G401.6 (cell line): ENCODE results near the gene NEURL1B.

Source experiments
- FAIRE-seq: peaks from 2 replicates; lab custom pipeline; 2012; peaks lifted over from hg19 to GRCh38; lab: Jason Lieb, UNC

The NEURL1B gene

DNA sequence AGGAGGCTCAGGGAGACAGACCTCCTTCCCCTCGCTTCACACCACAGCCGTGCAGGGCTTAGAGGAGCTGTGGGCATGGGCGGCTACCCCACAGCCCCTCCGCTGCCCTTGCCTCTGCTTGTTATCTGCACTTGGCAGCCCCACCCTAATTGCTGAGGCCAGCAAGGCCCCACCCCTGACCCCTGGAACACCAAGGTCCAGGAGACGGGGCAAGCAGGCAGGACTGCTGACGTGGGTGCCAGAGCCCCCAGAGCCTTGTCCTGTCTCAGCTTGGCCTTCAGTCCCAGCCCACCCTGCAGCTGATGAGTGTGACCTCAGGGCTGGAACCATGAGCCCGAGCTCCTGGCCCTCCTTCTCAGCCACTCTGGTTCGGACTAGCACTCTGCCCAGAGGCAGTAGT is 29.1 kb upstream of the NEURL1B start:
- FAIRE-seq, result no peak

DNA sequence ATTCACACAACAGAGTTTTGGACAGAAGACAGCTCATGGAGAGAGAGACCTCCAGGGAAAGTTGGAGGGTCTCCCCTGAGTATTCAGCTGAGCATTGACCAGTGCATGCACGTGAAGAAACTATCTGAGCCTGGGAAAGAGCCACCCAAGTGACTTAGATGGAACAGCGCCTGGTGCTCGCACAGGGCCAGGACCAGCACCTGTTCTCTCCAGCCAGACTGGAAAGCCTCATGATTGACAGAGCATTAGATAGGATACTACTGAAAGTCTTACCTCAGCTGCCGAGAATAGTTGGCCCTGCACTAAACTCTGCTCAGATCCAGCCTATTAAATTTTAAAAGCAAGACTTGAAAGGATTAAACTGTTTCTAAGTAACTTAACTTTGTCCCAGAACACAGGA is 28.3 kb upstream of the NEURL1B start:
- no peak for FAIRE-seq

GRCh38 chr5:172616136-172616535 is 24.9 kb upstream of the NEURL1B start:
- FAIRE-seq, result no peak

- FAIRE-seq, result no peak
Measured at GRCh38 chr5:172616730-172617129, 24.3 kb upstream of the NEURL1B start.

DNA sequence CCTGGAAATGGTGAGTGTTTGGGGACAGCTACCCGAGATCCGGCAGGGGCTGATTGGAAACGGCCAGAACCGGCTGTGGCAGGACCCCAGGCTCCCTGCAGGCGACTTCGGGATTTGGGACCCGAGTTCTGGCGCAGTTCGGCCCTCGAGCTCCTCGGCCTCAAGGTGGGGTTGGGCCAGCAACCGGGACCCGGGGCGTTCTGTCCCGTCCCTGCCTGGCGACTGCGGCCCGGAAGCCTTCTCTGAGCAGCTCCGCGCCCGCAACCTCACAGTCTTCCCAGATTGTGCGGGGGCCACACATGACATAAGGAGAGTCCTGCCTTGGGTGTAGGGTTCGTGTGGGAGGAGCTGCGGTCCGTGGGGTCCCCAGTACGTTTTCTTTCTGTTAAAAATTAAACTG is 23.2 kb upstream of the NEURL1B start:
- no peak for FAIRE-seq

- FAIRE-seq, result no peak
Measured at GRCh38 chr5:172618574-172619365, 22.3 kb upstream of the NEURL1B start.

GRCh38 chr5:172620506-172620905 is 20.6 kb upstream of the NEURL1B start:
- FAIRE-seq, result no peak

DNA sequence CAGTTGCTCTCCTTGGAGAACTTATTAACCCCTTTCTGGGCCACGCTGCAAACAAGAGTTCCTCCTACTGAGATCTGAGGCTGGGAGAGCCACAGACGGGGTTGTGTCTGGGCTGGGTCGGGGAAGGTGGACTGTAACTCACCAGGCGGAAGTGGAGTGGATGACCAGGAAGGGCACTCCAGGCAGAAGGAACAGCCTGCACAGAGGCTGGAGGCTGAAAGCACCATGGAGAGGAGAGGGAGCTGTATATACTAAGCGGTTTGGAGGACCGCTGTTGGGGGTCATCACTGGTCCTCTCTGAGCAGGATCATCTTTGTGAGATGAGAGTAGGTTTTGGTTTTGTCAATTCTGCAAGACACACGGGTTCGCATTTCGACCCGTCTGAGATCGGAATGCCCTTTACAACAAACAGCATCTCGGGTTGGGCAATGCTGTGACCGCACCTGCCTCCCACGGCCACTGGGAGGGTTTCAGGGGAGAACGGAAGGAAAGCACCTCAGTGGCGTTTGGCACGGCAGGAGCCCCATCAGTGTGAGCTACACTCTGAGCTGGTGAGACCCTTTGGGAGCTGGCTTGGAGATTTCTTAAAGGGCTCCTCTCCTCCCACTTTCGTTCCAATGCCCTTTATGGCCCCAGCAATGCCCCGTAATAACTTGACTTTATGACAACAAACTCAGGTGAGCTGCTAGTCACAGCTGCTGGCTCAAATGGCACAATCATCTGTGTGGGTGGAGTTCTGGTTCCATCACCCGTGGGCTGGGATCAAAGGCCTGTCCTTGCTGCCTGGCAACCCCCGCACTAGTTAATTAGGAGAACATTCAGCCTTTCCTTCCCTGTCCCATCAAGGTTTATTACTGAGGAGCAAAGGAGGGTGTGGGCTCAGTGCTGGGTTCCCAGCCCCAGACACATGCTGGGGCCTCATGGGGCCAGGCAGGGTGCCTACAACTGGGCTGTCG is 18.7 kb upstream of the NEURL1B start:
- no peak for FAIRE-seq

DNA sequence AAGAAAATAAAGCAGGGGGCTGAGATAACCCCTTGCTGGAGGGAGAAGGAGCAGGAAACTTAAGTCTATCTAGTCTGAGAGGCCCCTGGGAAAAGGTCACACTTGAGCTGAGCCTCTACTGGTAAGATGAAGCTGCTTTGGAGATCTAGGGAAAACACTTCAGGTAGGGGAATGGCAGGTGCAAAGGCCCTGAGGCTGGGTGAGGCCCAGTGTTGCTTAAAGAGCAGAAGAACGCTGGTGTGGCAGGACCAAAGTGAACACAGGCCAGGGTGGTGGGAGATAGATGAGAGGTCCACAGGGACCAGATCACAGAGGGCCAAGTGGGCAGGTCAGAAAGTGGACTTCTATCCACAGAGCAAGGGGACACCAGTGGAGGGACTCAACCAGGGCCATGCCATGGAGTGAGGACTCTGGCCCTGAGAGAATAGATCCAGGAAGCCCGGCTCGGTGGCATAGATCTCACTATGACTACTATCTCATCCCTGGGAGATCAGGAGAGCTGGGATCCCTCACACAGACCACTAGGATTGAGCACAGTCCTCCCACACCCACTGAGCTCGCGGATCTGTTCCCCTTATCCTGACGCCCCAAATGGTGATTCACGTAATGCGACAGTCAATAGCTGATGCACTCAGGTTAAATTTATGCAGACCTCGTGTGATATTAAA is 17.6 kb upstream of the NEURL1B start:
- no peak for FAIRE-seq

DNA sequence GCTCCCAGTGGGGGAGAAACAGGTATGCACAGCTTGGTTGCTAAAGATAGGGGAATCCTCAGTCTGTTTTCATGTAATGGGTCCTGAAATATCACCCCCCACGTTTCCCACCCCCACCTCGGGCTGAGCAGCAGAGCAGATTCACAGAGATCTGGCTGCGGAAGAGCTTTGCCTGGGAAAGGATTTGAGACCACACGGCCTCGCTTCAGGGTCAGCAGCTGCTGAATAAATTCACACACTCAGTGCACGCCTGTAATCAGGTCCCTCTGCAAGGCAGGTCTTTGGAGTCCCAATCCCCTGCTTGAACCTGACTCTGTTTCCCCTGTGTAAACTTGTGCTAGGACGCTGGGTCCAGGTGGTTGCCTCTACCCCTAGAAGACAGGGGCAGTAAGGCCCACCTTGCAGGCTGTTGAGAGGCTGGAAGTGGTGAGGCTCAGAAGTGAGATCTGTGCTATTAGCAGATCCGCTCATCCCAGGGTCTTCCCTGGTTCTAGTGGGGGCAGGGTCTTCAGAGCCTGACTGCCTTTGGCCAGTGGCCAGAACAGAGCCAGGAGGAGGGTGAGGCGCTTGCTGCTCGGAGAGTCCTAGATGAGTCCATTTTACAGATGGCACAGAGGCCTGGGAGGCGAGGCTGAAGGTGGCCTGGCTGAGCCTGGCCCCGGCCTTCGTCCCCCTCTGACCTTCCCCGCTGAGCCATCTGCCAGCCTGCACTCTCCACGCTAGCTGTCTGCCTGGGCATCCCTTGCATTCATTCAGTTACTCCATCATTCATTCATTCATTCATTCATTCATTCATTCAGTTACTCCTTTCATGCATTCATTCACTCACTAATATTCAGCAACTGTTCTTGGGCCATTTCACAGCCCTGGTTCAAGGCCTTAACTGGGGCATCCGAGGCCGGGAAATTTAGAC is 16.7 kb upstream of the NEURL1B start:
- no peak for FAIRE-seq

GRCh38 chr5:172624996-172625964 is 15.8 kb upstream of the NEURL1B start:
- no peak for FAIRE-seq

- no peak for FAIRE-seq
Measured at GRCh38 chr5:172626031-172626581, 15.0 kb upstream of the NEURL1B start.

DNA sequence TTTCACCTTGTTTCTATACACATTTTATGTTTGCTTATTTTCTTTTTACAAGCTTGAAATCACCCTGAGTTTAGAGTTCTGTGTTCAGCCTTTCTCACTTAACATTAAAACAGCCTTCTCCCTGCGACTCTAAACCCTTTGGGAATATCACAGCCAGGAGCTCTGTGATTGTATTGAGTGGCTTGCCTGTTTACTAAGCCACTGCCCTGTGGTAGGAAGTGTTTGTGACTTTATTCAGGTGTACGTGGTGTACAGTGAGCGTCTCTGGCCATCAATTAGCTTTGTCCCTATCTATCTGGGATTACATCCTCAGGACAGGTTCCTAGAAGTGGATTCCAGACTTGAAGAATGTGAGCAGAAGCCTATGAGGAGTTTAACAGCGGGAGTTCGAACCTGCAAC is 11.0 kb upstream of the NEURL1B start:
- FAIRE-seq, result no peak

- FAIRE-seq, result no peak
Measured at GRCh38 chr5:172630482-172630881, 10.6 kb upstream of the NEURL1B start.

- no peak for FAIRE-seq
Measured at GRCh38 chr5:172630986-172631385, 10.1 kb upstream of the NEURL1B start.

DNA sequence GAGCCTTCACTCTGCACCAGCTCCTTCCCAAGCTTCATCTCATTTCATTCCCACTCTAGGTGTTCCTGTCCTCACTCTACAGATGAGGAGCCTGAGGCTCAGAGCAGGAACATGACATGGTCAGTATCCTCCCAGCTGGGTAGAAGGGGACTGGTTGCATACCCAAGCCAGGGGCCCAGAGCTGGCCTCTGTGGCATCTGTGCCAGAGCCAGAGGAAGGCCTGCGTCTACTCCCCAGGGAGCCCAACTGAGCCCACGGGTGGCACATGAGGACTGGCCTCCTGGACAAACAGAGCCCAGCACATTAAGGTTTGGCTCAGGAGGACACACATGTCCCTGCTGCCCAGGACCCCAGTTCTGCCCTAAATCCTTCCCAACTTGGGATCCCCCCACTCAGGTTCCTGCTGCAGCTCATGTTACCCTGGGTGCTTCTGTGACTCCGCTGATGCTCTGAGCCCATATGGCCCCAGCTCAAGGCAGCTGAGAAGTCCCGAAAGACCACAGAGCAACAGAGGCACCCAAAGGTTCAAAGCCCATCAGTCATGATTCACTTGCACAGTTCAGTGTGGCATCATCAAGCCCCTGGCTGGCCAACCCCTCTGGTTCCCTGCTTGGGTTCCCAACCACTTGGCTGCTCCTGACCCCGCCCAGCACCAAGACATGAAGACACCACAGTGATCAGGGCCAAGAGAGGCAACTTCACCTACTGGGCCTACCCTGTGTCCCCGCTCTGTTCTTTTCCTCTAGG is 8.5 kb upstream of the NEURL1B start:
- FAIRE-seq, result no peak

DNA sequence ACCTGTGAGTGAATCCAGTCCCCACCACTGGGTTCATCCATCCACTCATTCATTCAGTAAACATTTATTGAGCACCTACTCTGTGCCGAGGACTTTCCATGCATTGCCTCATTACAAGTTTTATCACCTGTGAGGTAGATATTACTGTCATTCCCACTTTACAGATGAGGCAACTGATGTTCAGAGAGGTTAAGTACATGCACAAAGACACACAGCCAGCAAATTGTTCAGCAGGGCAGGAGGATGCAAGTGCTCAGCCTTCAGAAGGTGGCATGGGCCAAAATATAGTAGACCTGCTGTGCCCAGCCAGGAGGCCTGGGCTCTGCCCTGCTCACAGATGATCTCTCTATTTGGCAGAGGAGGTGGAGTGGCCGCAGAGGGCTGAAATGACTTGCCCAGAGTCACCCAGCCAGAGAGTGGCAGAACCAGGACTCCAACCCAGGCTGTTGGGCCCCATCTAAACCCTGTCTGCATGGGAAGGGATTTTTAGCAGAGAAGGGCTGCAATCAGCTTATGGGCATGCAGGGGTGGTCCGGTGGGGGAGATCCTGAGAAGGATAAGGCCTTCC is 7.6 kb upstream of the NEURL1B start:
- no peak for FAIRE-seq

DNA sequence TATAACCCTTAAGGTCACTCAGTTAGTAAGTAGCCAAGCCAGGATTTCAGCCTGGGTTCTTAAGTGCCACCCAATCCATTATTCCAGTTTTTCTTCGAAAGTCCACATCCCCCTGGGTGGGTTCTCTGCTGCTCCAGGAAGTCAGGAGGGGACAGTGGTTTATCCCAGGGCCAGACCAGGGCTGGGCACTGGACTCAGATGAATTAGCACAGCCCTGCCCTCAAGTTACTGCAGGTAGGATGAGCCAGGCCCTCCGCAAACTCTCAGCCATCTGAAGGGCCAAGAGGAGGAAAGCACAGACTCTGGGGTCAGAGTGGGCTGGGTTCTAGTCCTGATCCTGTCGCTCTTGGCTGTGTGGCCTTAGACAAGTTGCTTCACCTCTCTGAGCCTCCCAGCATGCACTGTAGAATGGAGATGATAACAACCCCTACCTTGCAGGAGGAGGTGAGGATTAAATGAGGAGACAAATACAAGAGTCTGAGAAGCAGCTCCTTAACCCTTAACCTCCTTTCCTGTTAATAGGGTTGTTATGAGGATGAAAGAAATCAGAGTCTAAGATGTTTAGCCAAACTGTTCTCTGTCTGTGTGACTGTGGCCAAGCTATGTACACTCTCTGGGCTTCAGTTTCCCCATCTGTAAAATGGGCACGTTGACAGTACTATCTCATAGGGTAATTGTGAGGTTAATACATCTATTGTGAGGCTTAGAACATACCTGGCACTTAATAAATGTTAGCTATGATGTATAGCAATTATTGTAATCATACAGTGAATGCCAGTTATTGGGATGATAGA is 6.8 kb upstream of the NEURL1B start:
- FAIRE-seq, result no peak
